Chondrocyte (in vitro differentiated cells): Measurements from ENCODE around the gene CHMP4A. TPM values are rescaled to one million over a fixed set of nuclear protein-coding genes. Genes with fewer than 3 reads are reported as not detected.
"Not testable (repeated sequence)": the region's sequence is repeated elsewhere in the genome, so short reads cannot be mapped to it uniquely, and the experiment has no call there.

Source experiments
- DNase-seq: peaks from one replicate; pipeline ENCODE4 v3.0.0; 2021; ENCODE audit warnings: mixed read lengths, low spot score
- H3K27ac Mint-ChIP-seq: one replicate; pipeline ENCODE4 v1.8.0; 2021; ENCODE audit warnings: mild to moderate bottlenecking, moderate library complexity, mixed read lengths; ENCODE audit not compliant: unreplicated experiment
- H3K27me3 Mint-ChIP-seq: 2 replicates; pipeline ENCODE4 v1.8.0; 2021; ENCODE audit warnings: low read depth, mixed read lengths
- H3K36me3 Mint-ChIP-seq: 2 replicates; pipeline ENCODE4 v1.8.0; 2021; ENCODE audit warnings: low read depth, mixed read lengths
- H3K4me1 Mint-ChIP-seq: 2 replicates; pipeline ENCODE4 v1.8.0; 2021; ENCODE audit warnings: low read depth, mild to moderate bottlenecking, mixed read lengths
- H3K4me3 Mint-ChIP-seq: one replicate; pipeline ENCODE4 v1.8.0; 2021; ENCODE audit warnings: mild to moderate bottlenecking, moderate library complexity, mixed read lengths; ENCODE audit not compliant: unreplicated experiment
- H3K9me3 Mint-ChIP-seq: 2 replicates; pipeline ENCODE4 v1.8.0; 2021; ENCODE audit warnings: low read depth, mixed read lengths
- total RNA-seq: library from RNA; stranded (reverse); gene quantifications from 3 replicates; pipeline ENCODE4 v1.2.1, GENCODE V29; 2021
- TF ChIP-seq, protein P1 (sequence below): fragments of 200-600 bp; sonication (generic); IDR thresholded peaks from 2 replicates; pipeline ENCODE4 v1.5.0; 2021; ENCODE audit warnings: antibody characterized with exemption, mild to moderate bottlenecking, moderate library complexity

Gene CHMP4A
- total RNA-seq, 1 donor from 2014 or later, result 35.3 TPM

DNA sequence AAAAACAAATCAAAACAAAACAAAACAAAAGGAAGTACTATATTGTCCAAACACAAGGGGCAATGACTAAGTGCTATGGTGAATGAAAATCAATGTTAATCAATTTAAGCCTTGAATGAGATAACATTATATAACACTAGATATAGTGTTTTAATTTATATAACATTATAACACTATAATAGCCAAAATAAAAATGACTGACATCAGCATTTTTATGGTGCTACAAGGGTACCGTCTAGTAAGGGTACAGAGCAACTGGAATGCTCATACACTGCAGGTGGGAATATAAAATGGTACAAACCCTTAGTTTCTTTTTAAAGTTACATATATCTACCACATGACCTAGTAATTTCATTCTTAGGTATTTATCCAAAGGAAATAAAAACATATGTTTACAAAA lies 13.2 kb upstream of the CHMP4A start:
- H3K9me3 Mint-ChIP-seq, result no peaks in the 10 kb centered on the region
- H3K27ac Mint-ChIP-seq, result no peak overlapping the region
- DNase-seq, result no peak
- TF ChIP-seq, protein P1, sequence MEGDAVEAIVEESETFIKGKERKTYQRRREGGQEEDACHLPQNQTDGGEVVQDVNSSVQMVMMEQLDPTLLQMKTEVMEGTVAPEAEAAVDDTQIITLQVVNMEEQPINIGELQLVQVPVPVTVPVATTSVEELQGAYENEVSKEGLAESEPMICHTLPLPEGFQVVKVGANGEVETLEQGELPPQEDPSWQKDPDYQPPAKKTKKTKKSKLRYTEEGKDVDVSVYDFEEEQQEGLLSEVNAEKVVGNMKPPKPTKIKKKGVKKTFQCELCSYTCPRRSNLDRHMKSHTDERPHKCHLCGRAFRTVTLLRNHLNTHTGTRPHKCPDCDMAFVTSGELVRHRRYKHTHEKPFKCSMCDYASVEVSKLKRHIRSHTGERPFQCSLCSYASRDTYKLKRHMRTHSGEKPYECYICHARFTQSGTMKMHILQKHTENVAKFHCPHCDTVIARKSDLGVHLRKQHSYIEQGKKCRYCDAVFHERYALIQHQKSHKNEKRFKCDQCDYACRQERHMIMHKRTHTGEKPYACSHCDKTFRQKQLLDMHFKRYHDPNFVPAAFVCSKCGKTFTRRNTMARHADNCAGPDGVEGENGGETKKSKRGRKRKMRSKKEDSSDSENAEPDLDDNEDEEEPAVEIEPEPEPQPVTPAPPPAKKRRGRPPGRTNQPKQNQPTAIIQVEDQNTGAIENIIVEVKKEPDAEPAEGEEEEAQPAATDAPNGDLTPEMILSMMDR, result no peak
- H3K36me3 Mint-ChIP-seq, result peaks cover 4% of the 10 kb centered on the region
- no peak overlapping the region for H3K4me3 Mint-ChIP-seq
- H3K4me1 Mint-ChIP-seq, result peaks cover 22% of the 10 kb centered on the region
- H3K27me3 Mint-ChIP-seq, result no peaks in the 10 kb centered on the region

DNA sequence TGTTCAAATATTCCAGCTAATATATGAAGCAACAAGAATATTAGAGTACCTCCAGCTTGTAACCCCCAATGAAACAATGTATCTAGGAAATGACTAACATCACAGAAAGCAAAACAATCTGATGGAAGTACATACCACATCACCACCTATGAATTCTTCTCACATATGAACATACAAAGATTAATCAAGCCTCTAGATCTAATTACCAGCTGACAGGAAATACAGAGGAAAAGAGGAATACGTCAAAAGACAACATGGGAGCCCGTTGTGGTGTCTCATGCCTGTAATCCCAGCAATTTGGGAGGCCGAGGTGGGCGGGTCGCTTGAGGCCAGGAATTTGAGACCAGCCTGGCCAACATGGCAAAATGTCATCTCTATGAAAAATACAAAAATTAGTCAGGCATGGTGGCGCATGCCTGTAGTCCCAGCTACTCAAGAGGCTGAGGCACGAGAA lies 11.4 kb upstream of the CHMP4A start:
- no peaks in the 10 kb centered on the region for H3K27me3 Mint-ChIP-seq
- H3K4me1 Mint-ChIP-seq, result peaks cover 16% of the 10 kb centered on the region
- no peak for DNase-seq
- H3K9me3 Mint-ChIP-seq, result no peaks in the 10 kb centered on the region
- H3K27ac Mint-ChIP-seq, result peak overlapping the region; percentile 75
- TF ChIP-seq, protein P1, result no peak
- no peak overlapping the region for H3K4me3 Mint-ChIP-seq
- peaks cover 4% of the 10 kb centered on the region for H3K36me3 Mint-ChIP-seq

DNA sequence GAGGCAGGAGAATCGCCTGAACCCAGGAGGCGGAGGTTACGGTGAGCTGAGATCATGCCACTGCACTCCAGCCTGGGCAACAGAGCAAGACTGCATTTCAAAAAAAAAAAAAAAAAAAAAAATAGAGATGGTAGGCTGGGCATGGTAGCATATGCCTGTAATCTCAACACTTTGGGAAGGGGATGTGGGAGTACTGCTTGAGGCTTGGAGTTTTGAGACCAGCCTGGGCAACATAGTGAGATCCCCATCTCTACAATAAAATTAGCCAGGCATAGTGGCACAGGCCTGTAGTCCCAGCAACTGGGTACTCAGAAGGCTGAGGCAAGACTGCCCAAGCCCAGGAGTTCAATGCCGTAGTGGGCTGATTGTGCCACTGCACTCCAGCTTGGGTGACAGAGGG lies 9.7 kb upstream of the CHMP4A start:
- H3K4me1 Mint-ChIP-seq, result peaks cover 16% of the 10 kb centered on the region
- not testable (repeated sequence) for H3K9me3 Mint-ChIP-seq, H3K27ac Mint-ChIP-seq, H3K36me3 Mint-ChIP-seq, H3K27me3 Mint-ChIP-seq, DNase-seq, H3K4me3 Mint-ChIP-seq

DNA sequence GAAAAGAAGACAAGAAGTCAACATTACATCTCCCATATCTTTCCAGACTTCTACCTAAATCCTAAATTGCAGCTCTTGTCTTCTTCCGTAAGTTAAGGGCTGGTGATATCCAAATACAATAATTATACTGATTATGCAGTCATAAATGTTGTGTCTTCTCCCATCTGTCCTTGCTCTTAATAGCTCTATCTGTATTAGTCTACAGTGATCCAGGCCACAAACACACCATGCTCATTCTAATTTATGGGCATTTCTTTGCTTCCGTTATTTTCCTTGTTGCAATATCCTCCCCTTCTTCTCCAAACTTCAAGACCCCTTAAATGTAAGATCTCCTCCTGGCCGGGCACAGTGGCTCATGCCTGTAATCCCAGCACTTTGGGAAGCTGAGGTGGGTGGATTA lies 6.2 kb upstream of the CHMP4A start:
- Mint-ChIP-seq H3K9me3 (no peaks in the 10 kb centered on the region), H3K36me3 (no peaks in the 10 kb centered on the region), H3K27ac (no peak overlapping the region), H3K4me1 (peaks cover 15% of the 10 kb centered on the region), H3K4me3 (no peak overlapping the region), H3K27me3 (no peaks in the 10 kb centered on the region)
- TF ChIP-seq, protein P1, result no peak
- no peak for DNase-seq

DNA sequence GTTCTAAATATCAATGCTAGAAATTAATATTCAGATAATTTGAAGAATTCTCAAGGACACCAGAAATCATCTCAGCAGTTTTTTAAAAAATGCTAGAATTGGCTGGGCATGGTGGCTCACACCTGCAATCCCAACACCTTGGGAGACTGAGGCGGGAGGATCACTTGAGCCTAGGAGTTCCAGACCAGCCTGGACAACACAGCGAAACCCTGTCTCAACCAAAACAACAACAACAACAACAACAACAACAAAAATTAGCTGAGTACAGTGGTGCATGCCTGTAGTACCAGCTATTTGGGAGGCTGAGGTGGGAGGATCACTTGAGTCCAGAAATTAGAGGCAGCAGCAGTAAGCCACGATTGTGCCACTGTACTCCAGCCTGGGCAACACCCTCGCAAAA lies 5.8 kb upstream of the CHMP4A start:
- DNase-seq, result no peak
- TF ChIP-seq, protein P1, result no peak

DNA sequence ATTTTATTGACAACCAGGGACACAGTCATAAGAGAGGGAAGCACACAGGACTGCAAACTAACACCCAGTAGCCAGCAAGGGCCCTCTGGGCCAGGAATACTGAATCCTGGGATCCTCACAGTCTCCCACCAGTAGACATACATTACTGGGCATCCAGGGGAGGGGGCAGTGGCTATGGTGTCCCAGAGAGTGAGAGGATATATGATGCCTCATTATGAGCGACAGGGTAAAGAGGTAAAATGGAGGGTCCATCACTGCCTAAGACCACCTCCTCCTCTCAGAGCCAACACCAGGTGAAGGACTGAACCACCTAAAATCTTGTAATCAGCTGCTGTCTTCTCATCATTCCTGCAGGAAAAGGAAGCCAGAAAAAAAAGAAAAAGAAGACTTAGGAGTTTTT lies 3.6 kb upstream of the CHMP4A start:
- peaks cover 36% of the 10 kb centered on the region for H3K4me1 Mint-ChIP-seq
- not testable (repeated sequence) for H3K9me3 Mint-ChIP-seq, H3K27ac Mint-ChIP-seq, H3K4me3 Mint-ChIP-seq, H3K27me3 Mint-ChIP-seq, DNase-seq, H3K36me3 Mint-ChIP-seq

More for the DNA sequence above, 5.8 kb upstream of the CHMP4A start:
- no peak overlapping the region for H3K27ac Mint-ChIP-seq
- no peaks in the 10 kb centered on the region for H3K9me3 Mint-ChIP-seq
- H3K36me3 Mint-ChIP-seq, result no peaks in the 10 kb centered on the region
- no peaks in the 10 kb centered on the region for H3K27me3 Mint-ChIP-seq
- peaks cover 18% of the 10 kb centered on the region for H3K4me1 Mint-ChIP-seq
- no peak overlapping the region for H3K4me3 Mint-ChIP-seq
